ENCODE results near the gene LITAFD.

GRCh38 chr16:8916541-8917225 lies 34.5 kb downstream of the LITAFD start:
- TF ChIP-seq REST (IDR thresholded peaks at IDR 0.05; ENCODE audit: unreplicated experiment) (no peak), CTCF (conservative IDR thresholded peaks at IDR 0.05; ENCODE audit: low read depth in 2 of 2) (no peak)

Measured in GM23338 (cell line).